ENCODE measurements around the gene MSL1. TPM values are rescaled to one million over a fixed set of nuclear protein-coding genes. Genes with fewer than 3 reads are reported as not detected.

Gene MSL1
- total and polyA plus RNA-seq, 2 of the 13 experiments (the other 11 are each of a cell fraction or from before 2014, with no cell fraction given): 63.8 to 88.5 TPM

DNA sequence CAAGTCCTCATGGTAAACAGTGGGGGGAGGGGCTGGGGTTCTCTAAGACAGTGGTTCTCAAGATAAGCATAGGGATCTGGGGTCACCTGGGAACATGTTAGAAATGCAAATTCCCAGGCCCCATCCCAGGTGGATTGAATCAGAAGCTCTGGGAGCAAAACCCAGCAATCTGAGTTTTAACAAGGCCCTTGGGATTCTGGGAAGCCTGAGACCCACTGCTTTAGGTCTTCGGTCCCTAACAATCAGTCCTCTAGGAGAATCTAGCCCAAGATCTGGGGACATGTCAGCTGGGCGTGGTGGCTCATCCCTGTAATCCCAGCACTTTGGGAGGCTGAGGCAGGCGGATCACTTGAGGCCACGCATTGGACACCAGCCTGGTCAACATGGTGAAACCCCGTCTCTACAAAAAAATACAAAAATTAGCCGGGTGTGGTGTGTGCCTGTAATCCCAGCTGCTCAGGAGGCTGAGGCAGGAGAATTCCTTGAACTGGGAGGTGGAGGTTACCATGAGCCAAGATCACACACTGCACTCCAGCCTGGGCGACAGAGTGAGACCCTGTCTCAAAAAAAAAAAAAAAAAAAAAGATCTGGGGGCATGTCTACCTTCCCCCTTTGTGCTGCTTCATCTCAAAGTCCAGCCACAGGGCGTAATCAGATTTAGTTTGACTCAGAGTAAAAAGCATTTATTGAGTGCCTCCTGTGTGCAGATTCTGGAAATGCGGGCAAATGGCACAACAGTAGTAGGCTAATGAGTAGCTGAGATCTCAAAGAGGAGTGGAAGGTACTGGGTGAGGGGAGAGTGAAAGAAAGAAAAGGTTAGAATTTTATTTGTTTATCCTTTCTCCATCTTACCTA lies 12.6 kb upstream of the MSL1 start:
- in situ Hi-C loops (cut with HindIII; ENCODE audit: extremely low pct_ligation_motif_present, low pct_unique_long_range_greater_than_20kb): no loop called here
- intact Hi-C loops (cut with micrococcal nuclease; ENCODE audit: unreplicated experiment): loop anchor here (5.0 to 10.0 kb wide), 2 partner anchors 184 to 1357 kb away; partner anchors contain the start of genes LRRC3C, ORMDL3 and PSMB3
- POLR2A ChIA-PET: interaction anchor here (0.7 to 7.3 kb wide), 3 partner anchors 9 to 70 kb away, joined by 5 to 568 read pairs (median 150); partner anchors contain the start of genes MSL1 and NR1D1
- Histone ChIP-seq H3K9ac (ENCODE audit: insufficient read depth, low read depth, low read length) (no peak overlapping the region; the same call in 1 of the 2 replicates), H2AFZ (ENCODE audit: low read length) (no peak overlapping the region), H3K4me3 (replicated peaks in 1 of 3; ENCODE audit: insufficient read depth in 1 of 3, low read depth in 2 of 3, low read length in 3 of 3) (no peak overlapping the region), H3K4me1 (ENCODE audit: insufficient read depth, low read length) (peaks cover 100% of the 10 kb centered on the region), H4K20me1 (ENCODE audit: insufficient read depth, low read length) (no peaks in the 10 kb centered on the region), H3K27ac (ENCODE audit: extremely low read length, insufficient read depth, low read length) (no peak overlapping the region), H3K4me2 (ENCODE audit: low read depth, low read length) (peak overlapping the region; percentile 93), H3K9me3 (ENCODE audit: low read length) (no peaks in the 10 kb centered on the region), H3K36me3 (replicated peaks in 1 of 2; ENCODE audit: control insufficient read depth in 1 of 2, insufficient read depth in 2 of 2, low read length in 2 of 2) (no peaks in the 10 kb centered on the region), H3K79me2 (ENCODE audit: insufficient read depth, low read length) (no peaks in the 10 kb centered on the region), H3K27me3 (ENCODE audit: control insufficient read depth in 1 of 2, insufficient read depth in 2 of 2, low read length in 2 of 2) (peaks cover 0 to 9% of the 10 kb centered on the region in 2 experiments; a peak in 1 of 5 replicates)
- FAIRE-seq (no peak), DNase-seq (ENCODE audit: low spot score) (peak; percentile 57), ATAC-seq (no peak)
- CTCF ChIA-PET (ENCODE audit: low intra/inter-chr PET ratio, low total read pairs): no interaction called here
- BruUV-seq (replicated peaks): no TSS peak
- 80% methylated on average over 9 of the region's 9 CpGs for WGBS (ENCODE audit: low lambda C conversion rate)
- no peak for TF ChIP-seq KDM5A (IDR thresholded peaks at IDR 0.05; ENCODE audit: borderline replicate concordance, low read length)
- no peak for TF ChIP-seq KLF12 (CRISPR knock-in tag; IDR thresholded peaks at IDR 0.05; ENCODE audit: borderline replicate concordance)
- TF ChIP-seq FIP1L1 (IDR thresholded peaks at IDR 0.05; ENCODE audit: borderline replicate concordance, insufficient read depth, low read depth, low read length): no peak
- TF ChIP-seq STAG1 (CRISPR knock-in tag; IDR thresholded peaks at IDR 0.05): 0 out of 2 replicates have a peak, but pooled peaks have one; percentile 26
- TF ChIP-seq, protein P1, sequence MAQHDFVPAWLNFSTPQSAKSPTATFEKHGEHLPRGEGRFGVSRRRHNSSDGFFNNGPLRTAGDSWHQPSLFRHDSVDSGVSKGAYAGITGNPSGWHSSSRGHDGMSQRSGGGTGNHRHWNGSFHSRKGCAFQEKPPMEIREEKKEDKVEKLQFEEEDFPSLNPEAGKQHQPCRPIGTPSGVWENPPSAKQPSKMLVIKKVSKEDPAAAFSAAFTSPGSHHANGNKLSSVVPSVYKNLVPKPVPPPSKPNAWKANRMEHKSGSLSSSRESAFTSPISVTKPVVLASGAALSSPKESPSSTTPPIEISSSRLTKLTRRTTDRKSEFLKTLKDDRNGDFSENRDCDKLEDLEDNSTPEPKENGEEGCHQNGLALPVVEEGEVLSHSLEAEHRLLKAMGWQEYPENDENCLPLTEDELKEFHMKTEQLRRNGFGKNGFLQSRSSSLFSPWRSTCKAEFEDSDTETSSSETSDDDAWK (CRISPR knock-in tag; IDR thresholded peaks at IDR 0.05): no peak
- no peak for TF ChIP-seq TRIM24 (CRISPR knock-in tag; IDR thresholded peaks at IDR 0.05)
- TF ChIP-seq ZNF646 (CRISPR knock-in tag; IDR thresholded peaks at IDR 0.05): no peak
- TF ChIP-seq DR1 (CRISPR knock-in tag; IDR thresholded peaks at IDR 0.05): no peak
- no peak for TF ChIP-seq ZNF605 (CRISPR knock-in tag; IDR thresholded peaks at IDR 0.05)
- no peak for TF ChIP-seq ZNF468 (CRISPR knock-in tag; IDR thresholded peaks at IDR 0.05)
- 0 out of 2 replicates have a peak, but pooled peaks have one; percentile 47 for TF ChIP-seq ZZZ3 (CRISPR knock-in tag; IDR thresholded peaks at IDR 0.05; ENCODE audit: borderline replicate concordance)
- TF ChIP-seq ZKSCAN8 (CRISPR knock-in tag; IDR thresholded peaks at IDR 0.05; ENCODE audit: borderline replicate concordance): peak; percentile 99
- no peak for TF ChIP-seq TP53 (CRISPR knock-in tag; conservative IDR thresholded peaks at IDR 0.05)
- 0 out of 2 replicates have a peak, but pooled peaks have one; percentile 38 for TF ChIP-seq MTA1 (CRISPR knock-in tag; IDR thresholded peaks at IDR 0.05; ENCODE audit: borderline replicate concordance)
- TF ChIP-seq CHCHD3 (CRISPR knock-in tag; IDR thresholded peaks at IDR 0.05): no peak
- no peak for TF ChIP-seq KAT2B (IDR thresholded peaks at IDR 0.05; ENCODE audit: borderline replicate concordance, low read depth, low read length)
